Measurements from ENCODE around the gene CYP2S1.
"Not testable (repeated sequence)": the region's sequence is repeated elsewhere in the genome, so short reads cannot be mapped to it uniquely, and the experiment has no call there.

Gene CYP2S1

GRCh38 chr19:41226874-41227390, 33.9 kb downstream of the CYP2S1 start:
- no peak for DNase-seq

DNA sequence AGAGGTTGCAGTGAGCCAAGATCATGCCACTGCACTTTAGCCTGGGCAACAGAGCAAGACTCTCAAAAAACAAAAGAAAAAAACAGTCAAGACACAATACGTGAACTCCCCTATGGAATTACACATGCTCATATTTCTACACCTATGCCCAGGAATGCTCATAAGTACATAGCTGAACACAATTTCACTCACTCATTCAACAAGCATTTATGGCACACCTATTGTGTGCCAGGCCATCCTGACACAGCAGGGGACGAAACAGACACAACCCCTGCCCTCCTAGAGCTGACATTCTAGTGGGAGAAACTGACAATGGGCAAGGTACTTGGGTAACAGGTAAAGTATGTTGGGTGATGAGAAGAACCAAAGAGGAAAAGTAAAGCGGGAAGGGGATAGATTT, 35.5 kb downstream of the CYP2S1 start:
- no peak for DNase-seq

- DNase-seq: not testable (repeated sequence)
These were observed 36.3 kb downstream of the CYP2S1 start for GRCh38 chr19:41229338-41229737.

- DNase-seq: no peak
These were observed 37.2 kb downstream of the CYP2S1 start for GRCh38 chr19:41230067-41230857.

- no peak for DNase-seq
These were observed 39.7 kb downstream of the CYP2S1 start for GRCh38 chr19:41232686-41233085.

DNA sequence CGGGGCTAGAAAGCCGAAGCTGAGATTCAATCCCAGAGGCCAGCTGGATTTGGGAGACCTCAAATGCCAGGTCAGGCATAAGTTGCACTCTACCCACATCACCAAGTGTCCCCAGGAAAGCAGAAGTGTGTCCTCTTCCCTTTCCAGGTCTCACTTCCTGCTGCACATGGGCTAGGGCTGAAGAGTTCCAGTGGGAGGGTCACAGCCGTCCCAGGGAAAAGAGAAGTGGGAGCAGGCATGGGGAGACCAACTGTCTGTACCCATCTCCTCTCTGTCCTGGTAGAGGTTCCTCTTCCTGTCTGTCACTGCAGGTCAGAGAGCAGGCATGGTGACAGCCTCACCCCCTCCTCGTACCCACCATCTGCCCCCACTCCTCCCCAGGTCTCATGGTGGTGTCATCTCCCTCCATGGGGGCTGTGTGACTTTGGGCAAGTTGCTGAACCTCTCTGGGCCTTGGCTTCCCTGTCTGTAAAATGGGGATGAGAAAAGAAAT, 40.8 kb downstream of the CYP2S1 start:
- no peak for DNase-seq

GRCh38 chr19:41234512-41235168, 41.6 kb downstream of the CYP2S1 start:
- no peak for DNase-seq

DNA sequence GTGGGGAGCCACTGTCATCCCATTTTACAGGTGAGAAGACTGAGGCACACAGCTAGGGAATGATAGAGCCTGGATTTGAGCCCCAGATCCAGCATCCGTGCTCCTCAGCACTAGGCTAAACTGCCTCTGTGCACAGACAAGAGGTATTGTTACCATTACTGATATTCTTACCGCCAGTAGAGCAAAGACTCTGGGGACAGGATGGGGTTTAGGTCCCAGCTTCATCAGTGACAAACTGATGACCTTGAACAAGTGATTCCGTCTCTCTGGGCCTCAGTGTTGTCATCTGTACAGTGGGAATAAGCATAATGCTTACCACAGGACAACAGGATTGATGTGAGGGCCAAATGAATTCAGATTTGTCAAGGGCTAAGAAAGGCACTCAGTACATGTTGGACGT, 42.5 kb downstream of the CYP2S1 start:
- no peak for DNase-seq

- DNase-seq: no peak
These were observed 45.2 kb downstream of the CYP2S1 start for GRCh38 chr19:41238244-41238643.

- DNase-seq: no peak
These were observed 46.3 kb downstream of the CYP2S1 start for GRCh38 chr19:41239363-41239762.

DNA sequence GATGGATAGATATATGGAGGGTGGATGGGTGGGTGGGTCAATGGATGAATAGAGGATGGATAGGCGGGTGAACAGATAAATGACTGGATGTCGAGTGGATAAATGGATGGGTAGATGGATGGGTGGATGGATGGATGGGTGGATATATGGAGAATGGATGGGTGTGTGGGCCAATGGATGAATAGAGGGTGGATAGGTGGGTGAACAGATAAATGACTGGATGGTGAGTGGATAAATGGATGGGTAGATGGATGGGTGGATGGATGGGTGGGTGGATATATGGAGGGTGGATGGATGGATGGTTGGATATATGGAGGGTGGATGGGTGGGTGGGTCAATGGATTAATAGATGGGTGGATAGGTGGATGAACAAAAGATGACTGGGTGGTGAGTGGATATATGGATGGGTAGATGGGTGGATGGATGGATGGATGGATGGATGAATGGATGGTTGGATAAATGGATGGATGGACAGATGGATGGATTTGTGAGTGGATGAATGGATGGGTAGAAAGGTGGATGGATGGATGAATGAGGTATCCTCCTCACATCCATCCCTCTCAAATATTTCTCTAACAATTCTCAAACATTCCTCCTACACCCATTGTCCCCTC, 47.0 kb downstream of the CYP2S1 start:
- no peak for DNase-seq

GRCh38 chr19:41241859-41242258, 48.8 kb downstream of the CYP2S1 start:
- no peak for DNase-seq

GRCh38 chr19:41244117-41244516, 51.1 kb downstream of the CYP2S1 start:
- DNase-seq: no peak

DNA sequence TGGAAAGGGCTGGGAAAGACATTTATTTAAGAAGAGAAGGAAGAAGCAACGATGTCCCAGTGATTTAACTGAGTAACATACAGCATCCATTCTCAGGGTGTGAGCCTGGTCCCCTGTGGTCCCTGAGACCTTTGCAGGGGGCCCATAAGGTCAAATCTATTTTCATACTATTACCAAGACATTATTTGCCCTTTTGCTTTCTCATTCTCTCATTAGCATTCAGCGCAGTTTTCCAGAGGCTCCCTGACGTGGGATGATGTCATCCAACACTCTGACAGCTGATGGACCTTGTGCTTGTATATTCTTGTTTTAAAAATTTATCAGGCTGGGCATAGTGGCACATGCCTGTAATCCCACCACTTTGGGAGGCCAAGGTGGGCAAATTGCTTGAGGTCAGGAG, 52.8 kb downstream of the CYP2S1 start:
- DNase-seq: no peak

- no peak for DNase-seq
These were observed 55.9 kb downstream of the CYP2S1 start for GRCh38 chr19:41248895-41249294.

DNA sequence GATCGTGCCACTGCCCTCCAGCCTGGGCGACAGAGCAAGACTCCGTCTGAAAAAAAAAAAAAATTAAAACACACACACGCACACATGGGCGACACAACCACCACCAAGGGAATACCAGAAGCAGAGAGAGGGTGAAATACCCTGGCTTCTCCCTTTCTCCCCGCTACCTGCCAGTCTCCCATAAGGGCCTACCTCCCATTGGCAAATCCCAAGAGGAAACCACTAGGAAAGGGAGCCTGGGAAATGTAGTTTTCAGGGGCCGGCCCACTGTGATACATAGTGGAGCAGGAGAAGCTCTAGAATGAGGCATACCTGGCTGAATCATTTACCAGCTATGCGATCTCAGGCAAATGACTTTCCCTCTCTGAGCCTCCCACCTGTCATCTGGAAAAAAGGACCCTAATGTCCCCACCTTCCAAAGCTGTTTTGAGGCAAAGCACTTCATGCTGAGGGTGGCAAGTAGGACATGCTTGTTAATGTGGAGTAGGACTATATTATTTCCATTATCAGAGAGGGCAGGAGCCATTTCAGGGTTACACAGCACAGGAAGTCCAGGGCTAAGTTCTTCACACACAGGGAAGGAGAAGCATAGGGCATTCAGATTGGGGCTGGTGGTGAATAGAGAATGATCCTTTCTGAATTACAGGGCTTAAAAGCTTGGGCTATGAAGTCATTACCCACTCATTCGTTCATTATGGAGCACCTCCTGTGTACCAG, 56.8 kb downstream of the CYP2S1 start:
- no peak for DNase-seq

DNA sequence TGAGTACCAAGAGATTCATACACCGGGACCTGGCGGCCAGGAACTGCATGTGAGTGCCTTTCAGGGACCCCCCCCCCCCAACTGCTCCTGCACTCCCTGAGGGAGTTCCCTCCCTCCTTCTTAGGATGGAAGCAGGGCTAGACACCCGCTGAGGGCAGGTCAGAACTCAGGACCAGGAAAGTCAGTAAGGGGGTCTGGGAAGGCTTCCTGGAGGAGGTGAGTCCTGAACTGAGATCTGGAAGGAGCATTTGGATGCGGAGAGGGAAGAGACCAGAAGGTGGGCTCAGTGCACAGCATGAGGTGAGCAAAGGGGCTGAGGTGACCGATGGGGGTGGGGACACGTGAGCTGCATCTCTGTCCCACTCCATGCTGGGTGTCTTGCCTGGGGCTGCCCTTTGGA, 60.6 kb downstream of the CYP2S1 start:
- DNase-seq: no peak

- no peak for DNase-seq
These were observed 62.2 kb downstream of the CYP2S1 start for GRCh38 chr19:41255171-41255570.
